Stimulated activated CD8-positive, alpha-beta memory T cell treated with anti-CD3 and anti-CD28 coated beads, Interleukin-7, amount 100 ng/mL, for 48 hours (primary cell): ENCODE results near the gene KIAA2012.

Experiments
- DNase-seq, 2 donors: peaks; one replicate each; pipeline ENCODE4 v3.0.0-alpha.2; 2020; ENCODE audit warnings: low read depth in 1 of 2; ENCODE audit errors: extremely low read depth in 1 of 2

The KIAA2012 gene

DNA sequence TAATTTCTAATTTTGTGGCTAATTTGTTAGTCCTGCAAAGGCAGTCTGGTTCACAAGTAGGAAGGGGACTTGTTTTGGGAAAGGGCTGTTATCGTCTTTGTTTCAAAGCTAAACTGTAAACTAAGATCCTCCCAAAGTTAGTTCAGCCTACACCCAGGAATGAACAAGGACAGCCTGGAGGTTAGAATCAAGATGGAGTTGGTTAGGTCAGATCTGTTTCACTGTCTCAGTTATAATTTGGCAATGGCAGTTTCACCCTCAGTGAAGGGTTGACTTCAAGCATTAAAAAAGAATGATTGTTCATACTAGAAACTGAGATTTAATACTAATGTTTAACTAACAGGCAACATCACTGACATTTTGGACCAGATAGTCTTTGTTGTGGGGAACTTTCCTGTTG lies 69.5 kb downstream of the KIAA2012 start:
- DNase-seq: no peak

- DNase-seq: no peak
These were observed 74.7 kb downstream of the KIAA2012 start for GRCh38 chr2:202147775-202148174.

- DNase-seq: no peak
These were observed 75.6 kb downstream of the KIAA2012 start for GRCh38 chr2:202148515-202149154.

DNA sequence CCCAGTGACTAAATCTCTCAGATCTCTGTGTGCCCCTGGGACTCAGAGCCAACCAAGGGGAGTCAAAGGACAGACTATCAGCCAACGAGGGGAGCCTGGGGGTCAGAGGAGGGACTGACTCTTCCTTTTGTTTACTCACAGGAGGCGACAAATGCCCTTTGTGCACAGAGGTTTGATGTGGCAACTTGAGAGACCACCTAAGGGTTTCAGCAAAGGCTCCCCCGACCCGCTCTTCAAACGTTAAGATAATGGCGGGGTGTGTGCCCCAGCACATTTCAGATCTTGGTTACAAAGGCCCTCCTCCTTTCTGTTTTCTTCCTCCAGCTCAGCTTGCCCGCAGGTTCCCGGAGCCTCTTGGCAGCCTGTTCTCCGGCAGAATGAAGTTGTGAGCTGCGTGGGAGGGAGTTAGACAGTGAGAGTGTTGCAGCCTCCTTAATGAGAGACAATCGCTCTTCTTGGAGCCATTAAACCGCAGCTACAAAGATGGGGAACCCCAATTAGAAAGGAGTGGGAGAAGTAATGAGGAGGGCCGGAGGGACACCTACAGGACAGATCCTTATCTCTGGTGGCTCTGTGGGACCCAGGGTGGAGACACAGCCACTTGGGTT lies 76.2 kb downstream of the KIAA2012 start:
- DNase-seq: no peak

GRCh38 chr2:202149936-202150335 lies 76.9 kb downstream of the KIAA2012 start:
- DNase-seq: no peak

DNA sequence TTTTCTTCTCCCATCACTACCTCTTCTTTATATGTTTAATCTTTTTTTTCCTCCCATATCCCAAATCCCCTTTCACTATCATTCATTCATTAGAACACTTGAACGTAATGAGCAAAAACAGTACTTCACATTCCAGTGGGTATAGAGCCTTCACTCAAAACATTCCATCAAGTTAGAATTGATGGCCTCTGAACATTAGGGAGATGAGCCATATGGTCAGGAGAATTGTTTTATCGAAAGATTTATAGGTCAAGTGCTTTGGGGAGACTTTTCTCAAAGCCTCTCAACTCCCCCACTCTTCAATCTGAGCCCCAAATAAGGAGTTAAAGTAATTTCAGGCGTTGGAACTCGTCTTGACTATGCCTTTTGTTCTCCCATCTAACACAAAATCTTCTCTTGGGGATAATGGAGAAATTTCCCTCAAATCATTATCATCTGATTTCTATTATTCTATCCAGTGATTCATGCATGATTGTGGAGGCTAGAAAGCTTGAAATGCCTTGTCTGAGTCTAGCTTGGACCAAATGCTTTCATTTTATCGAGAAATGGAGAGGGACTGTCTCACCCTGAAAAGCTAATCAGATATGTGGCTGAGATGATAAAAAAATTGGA lies 79.2 kb downstream of the KIAA2012 start:
- DNase-seq: no peak

DNA sequence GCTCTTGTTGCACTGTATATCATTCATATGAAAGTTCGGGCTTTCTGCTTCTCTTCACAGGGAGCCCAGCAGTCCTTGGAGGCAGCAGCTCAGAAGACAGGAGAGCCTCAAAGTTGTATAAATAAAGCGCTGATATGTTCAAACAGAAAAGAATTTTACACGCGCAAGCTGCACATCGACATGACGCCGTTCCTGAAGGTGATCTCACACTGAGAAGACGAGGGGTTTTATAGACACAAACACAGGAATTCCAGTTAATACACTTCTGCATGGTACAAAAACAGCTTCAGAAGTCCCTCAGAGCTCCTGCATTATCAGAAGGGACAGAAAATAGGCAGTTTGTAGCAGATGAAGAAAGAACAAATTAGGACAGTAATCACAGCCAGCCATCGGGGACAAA lies 81.6 kb downstream of the KIAA2012 start:
- DNase-seq: no peak

- DNase-seq: no peak
These were observed 84.3 kb downstream of the KIAA2012 start for GRCh38 chr2:202157211-202157990.

DNA sequence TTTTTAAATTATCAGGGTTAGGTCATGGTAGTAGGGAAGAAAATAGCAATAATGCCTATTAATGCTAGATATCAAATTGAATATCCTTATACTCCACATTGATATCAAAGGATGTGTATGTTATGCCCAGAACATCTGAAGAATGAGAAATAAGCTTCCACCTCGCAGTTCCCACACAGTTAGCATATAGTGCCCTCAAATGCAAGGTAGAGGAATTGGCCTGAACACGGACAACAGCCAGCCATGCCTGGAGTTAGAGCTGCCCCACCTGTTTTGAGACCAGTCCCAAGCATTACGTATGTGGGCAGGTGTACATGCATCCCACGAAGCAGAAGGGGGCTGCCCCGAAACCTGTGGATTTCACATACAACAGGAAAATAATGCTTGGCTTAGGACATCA lies 85.7 kb downstream of the KIAA2012 start:
- no peak for DNase-seq

- no peak for DNase-seq
These were observed 88.2 kb downstream of the KIAA2012 start for GRCh38 chr2:202161151-202161835.

DNA sequence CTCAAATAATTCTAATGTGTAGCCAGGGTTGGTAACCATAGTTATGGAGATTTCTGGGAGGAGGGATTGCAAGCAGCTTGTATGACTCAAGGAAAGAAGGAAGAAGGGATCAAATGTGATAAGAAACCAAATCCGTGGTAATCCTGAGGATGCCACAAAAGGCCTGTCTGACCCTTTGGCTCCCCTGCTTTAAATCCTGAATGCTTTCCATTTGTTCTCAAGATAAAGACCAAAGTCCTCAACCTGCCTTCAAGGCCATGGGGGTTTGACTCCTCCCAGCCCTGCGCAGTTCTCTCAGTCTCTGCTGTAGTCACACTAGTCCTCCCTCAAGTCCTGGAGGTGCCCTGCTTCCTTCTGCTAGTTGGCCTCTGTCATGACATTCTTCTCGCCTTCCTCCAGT lies 91.4 kb downstream of the KIAA2012 start:
- DNase-seq: no peak

DNA sequence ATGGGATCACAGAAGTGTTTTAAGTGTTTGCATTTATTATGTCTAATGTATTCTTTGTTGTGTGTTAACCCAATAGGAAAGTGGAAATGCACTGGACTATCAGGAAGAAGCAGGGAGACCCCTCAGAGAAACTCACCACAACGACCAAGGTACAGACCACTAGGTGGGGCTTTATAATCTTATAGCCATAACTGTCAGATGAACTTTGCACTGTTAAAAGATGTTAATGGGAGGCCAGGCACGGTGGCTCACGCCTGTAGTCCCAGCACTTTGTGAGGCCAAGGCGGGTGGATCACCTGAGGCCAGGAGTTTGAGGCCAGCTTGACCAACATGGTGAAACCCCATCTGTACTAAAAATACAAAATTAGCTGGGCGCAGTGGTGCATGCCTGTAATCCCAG lies 92.2 kb downstream of the KIAA2012 start:
- DNase-seq: no peak

- no peak for DNase-seq
These were observed 92.9 kb downstream of the KIAA2012 start for GRCh38 chr2:202165945-202166344.

DNA sequence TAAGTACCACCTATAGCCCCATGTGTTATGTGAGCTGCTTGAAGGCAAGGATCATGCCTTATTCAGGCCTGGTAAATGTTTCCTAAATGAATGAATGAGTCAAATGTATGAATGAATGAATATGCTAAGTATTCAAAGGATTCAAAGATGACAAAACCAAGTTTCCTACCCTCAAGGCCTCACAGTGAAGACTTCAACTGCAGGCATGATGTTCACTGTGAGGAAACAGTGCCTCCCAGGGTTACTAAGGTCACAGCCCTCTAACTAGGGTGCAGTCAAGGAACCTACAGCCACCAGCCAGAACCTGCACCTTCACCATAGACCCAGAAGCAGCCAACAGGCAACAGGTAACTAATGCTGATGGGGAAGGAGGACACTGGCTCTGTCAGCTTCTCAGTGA lies 96.1 kb downstream of the KIAA2012 start:
- no peak for DNase-seq

- no peak for DNase-seq
These were observed 96.9 kb downstream of the KIAA2012 start for GRCh38 chr2:202169832-202170424.

DNA sequence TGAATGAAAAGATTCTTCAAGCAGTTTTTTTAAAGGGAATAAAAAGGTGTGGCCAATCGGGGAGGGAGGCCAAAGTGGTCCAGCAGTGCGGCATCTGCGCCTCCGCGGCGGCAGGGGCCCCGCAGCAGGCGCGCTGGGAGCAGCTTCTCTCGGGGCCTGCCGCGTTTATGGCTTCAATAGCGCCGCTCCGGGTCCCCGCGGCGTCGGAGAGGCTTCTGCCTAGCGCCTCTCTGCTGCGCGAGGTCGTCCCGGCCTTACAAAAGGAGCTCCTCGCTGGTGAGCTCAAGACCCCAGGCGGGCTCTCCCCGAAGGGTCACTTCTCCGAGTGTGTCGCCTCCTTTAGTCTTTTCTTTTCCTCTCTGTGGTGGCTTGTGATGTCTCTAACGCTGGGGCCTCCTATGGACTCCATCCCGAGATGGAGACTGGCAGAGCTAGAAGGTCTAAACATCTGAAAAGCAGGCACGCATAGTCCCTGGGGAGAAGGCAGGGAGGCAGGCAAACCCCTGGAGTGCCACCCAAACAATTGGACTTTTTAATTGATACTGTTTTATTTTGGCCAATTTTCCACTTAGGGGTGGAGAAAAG lies 98.3 kb downstream of the KIAA2012 start:
- no peak for DNase-seq

DNA sequence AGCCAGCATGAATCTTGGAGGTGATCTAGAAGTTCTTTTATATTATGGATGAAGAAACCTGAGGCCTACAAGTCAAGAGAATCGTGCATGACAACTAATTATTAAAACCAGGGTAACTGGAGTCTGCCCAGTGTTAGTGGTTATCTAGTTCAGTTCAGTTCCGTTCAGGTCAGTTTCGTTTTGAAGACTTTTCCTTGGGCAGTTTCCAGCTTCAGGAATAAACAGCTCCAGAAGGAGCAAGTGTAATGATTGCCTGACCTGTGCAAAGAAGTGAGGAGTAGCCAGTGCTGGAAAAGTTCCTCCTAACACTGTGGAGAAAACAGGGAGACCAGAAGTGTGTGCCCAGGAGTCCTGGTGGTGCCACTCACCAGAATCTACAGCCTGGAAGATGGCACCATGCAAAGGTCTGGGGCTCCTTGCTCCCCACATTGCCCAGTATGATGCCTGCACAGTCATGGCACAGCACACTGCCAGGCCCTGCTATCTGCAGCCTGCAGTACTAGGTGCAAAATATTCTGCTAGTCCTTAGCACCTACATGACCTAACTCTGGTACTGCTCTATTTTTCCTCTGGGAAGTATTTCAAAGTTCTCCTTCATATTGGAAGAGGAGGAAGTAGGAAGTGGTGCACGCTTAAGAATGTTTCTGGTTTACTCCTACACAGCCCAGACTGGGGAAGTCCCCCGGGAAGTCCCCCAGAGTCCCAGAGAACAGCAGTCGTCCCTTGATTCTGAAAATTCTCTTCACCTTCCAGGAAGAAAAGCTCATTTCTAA lies 99.6 kb downstream of the KIAA2012 start:
- peak in 1 of 2 donors; percentile 22 for DNase-seq

GRCh38 chr2:202178346-202178958 lies 105.4 kb downstream of the KIAA2012 start:
- no peak for DNase-seq

- no peak for DNase-seq
These were observed 111.5 kb downstream of the KIAA2012 start for GRCh38 chr2:202184557-202184956.
